ENCODE data around the gene MGMT. TPM values are rescaled to one million over a fixed set of nuclear protein-coding genes. Genes with fewer than 3 reads are reported as not detected.

MGMT gene
- total RNA-seq, 1 experiment from 2014 or later = 9.4 TPM

DNA sequence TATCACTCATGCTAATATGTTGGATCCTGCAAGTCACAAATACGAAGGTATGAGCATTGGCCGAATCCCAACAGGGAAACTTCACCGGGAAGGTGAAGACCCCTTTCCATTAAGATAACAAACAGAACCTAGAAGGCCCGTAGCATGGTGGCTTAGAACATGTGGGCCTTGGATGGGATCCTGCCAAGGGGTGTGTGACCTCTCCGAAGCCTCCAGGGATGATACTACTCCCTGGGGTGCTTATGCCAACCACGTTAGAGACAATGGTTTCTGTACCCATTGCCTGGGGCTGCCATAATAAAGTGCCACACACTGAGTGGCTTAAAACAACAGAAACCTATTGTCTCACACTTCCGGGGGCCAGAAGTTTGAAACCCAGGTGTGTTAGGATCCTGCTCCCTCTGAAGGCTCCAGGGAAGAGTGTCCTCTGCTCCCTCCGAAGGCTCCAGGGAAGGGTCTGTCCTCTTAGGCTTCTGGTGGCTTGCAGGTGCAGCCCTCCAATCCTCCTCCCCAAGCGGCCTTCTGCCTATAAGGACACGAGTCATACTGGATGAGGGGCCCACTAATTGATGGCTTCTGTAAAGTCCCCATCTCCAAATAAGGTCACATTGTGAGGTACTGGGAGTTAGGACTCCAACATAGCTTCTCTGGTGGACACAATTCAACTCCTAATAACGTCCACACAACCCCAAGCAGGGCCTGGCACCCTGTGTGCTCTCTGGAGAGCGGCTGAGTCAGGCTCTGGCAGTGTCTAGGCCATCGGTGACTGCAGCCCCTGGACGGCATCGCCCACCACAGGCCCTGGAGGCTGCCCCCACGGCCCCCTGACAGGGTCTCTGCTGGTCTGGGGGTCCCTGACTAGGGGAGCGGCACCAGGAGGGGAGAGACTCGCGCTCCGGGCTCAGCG is 992 bp upstream of the MGMT start:
- H3K36me3 ChIP-seq = no peaks in the 10 kb centered on the region
- H3K27me3 ChIP-seq (replicated peaks) = no peaks in the 10 kb centered on the region
- peaks cover 4% of the 10 kb centered on the region for H3K4me1 ChIP-seq (replicated peaks)
- H3K4me3 ChIP-seq = peak overlapping the region; percentile 43
- peaks cover 10% of the 10 kb centered on the region; the same call in 1 of the 2 replicates for H3K9me3 ChIP-seq (replicated peaks)
- DNase-seq (ENCODE audit: low read depth in 1 of 2, low spot score in 2 of 2) = no peak
- H3K27ac ChIP-seq = no peak overlapping the region

DNA sequence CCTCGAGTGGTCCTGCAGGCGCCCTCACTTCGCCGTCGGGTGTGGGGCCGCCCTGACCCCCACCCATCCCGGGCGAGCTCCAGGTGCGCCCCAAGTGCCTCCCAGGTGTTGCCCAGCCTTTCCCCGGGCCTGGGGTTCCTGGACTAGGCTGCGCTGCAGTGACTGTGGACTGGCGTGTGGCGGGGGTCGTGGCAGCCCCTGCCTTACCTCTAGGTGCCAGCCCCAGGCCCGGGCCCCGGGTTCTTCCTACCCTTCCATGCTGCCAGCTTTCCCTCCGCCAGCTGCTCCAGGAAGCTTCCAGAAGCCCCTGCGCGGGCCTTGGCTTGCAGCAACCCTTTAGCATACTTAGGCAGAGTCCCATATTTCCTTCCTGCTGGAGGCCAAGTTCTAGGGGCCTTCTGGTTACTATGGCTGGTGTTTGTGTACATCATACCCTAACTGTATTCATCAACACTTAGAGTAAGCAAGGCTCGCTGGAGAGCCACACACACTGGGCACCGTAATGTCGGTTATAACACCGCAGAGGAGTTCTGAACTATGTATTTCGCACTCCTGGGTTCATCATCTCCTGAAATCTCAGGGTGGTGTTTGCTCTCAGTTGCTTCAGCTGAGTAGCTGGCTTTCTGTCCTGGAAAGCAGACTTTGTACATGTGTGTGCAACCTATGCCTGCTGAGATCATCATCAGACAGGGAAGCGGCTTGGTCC is 471 bp downstream of the MGMT start:
- H3K27ac ChIP-seq = no peak overlapping the region
- DNase-seq (ENCODE audit: low read depth in 1 of 2, low spot score in 2 of 2) = no peak

GRCh38 chr10:129468187-129468586 is 1.1 kb downstream of the MGMT start:
- no peak for DNase-seq (ENCODE audit: low read depth in 1 of 2, low spot score in 2 of 2)
- Histone ChIP-seq H3K27ac (no peak overlapping the region), H3K36me3 (no peaks in the 10 kb centered on the region), H3K27me3 (replicated peaks) (no peaks in the 10 kb centered on the region), H3K9me3 (replicated peaks) (peaks cover 9% of the 10 kb centered on the region; the same call in 1 of the 2 replicates), H3K4me1 (replicated peaks) (peaks cover 4% of the 10 kb centered on the region), H3K4me3 (no peak overlapping the region)

More for the DNA sequence above, 471 bp downstream of the MGMT start:
- Histone ChIP-seq H3K4me3 (peak overlapping the region; percentile 43), H3K36me3 (no peaks in the 10 kb centered on the region), H3K27me3 (replicated peaks) (no peaks in the 10 kb centered on the region), H3K9me3 (replicated peaks) (peaks cover 7% of the 10 kb centered on the region; the same call in 1 of the 2 replicates), H3K4me1 (replicated peaks) (peaks cover 4% of the 10 kb centered on the region)

GRCh38 chr10:129470103-129470851 is 3.2 kb downstream of the MGMT start:
- H3K4me3 ChIP-seq = no peak overlapping the region
- no peak overlapping the region for H3K27ac ChIP-seq
- H3K27me3 ChIP-seq (replicated peaks) = no peaks in the 10 kb centered on the region
- peaks cover 4% of the 10 kb centered on the region for H3K4me1 ChIP-seq (replicated peaks)
- H3K36me3 ChIP-seq = no peaks in the 10 kb centered on the region
- no peak for DNase-seq (ENCODE audit: low read depth in 1 of 2, low spot score in 2 of 2)
- peaks cover 13% of the 10 kb centered on the region; the same call in 1 of the 2 replicates for H3K9me3 ChIP-seq (replicated peaks)

GRCh38 chr10:129471447-129472175 is 4.6 kb downstream of the MGMT start:
- Histone ChIP-seq H3K27me3 (replicated peaks) (no peaks in the 10 kb centered on the region), H3K27ac (no peak overlapping the region), H3K36me3 (no peaks in the 10 kb centered on the region), H3K9me3 (replicated peaks) (peaks cover 13% of the 10 kb centered on the region; the same call in 1 of the 2 replicates), H3K4me3 (no peak overlapping the region), H3K4me1 (replicated peaks) (peaks cover 1% of the 10 kb centered on the region)
- no peak for DNase-seq (ENCODE audit: low read depth in 1 of 2, low spot score in 2 of 2)

DNA sequence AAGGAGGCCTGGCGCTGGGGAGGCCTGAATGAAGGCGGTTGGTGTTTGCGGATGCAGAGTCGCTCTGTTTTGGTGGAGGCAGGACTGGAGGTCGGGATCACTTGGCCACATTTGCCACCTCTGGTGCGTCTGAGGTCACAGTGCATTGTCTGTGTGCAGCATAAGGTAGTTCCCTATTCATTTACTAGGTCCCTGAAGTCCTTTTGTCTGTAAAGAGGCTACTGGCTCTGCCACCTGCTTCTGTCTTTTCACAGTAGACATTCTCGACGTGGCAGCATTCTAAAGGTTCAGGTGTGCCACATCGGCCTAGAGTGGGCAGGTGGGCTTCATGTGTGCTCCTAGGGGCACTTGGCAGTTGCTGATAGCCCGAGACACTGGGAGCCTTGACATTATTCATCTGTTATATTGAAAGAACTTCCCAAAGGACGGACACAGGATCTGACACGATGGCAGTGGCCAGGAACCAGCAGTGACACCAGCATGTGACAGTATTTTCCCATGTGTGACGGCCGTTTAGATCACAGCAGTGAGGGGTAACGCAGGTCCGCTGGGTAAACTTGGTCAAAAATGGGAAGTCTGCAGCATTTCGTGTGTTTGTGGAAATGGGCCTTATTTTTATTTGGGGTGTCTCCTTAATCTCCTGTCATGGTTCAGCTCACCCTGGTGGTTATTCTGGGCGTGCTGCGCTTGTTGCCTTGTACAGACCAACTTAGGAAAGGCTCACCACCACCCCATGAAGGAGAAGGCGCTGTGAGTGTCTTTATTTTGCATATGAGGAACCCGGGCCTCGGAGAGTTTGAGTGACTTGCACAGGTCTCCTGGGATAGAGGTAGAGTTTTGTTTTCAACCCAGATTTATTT is 5.9 kb downstream of the MGMT start:
- H3K4me3 ChIP-seq = no peak overlapping the region
- H3K4me1 ChIP-seq (replicated peaks) = no peaks in the 10 kb centered on the region
- H3K27ac ChIP-seq = no peak overlapping the region
- no peak for DNase-seq (ENCODE audit: low read depth in 1 of 2, low spot score in 2 of 2)
- no peaks in the 10 kb centered on the region for H3K36me3 ChIP-seq
- H3K27me3 ChIP-seq (replicated peaks) = no peaks in the 10 kb centered on the region
- peaks cover 15% of the 10 kb centered on the region; the same call in 1 of the 2 replicates for H3K9me3 ChIP-seq (replicated peaks)

DNA sequence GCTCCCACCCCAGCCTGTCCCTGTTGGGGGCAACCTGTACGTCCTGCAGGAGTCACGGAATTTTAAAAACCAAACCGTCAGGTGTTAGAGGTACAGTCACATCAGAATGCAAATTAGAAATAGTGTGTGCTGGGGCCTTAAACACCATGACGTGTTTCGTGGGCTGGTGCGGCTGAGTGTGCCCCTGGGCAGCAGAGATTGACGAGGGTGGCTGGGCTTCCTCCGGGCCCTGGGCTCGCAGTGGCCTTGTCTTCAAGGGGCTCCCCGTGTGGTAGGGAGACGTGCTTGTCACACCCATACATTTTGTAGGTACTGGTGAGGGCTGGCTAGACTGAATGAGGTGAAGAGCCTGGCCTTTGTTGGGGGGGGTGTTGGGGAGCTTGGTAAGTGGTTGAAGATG is 7.6 kb downstream of the MGMT start:
- Histone ChIP-seq H3K36me3 (no peaks in the 10 kb centered on the region), H3K27me3 (replicated peaks) (no peaks in the 10 kb centered on the region), H3K27ac (no peak overlapping the region), H3K9me3 (replicated peaks) (peaks cover 19% of the 10 kb centered on the region; the same call in 1 of the 2 replicates), H3K4me1 (replicated peaks) (no peaks in the 10 kb centered on the region), H3K4me3 (no peak overlapping the region)
- DNase-seq (ENCODE audit: low read depth in 1 of 2, low spot score in 2 of 2) = no peak

GRCh38 chr10:129476431-129476830 is 9.4 kb downstream of the MGMT start:
- Histone ChIP-seq H3K4me1 (replicated peaks) (no peaks in the 10 kb centered on the region), H3K9me3 (replicated peaks) (peaks cover 19% of the 10 kb centered on the region; the same call in 1 of the 2 replicates), H3K36me3 (no peaks in the 10 kb centered on the region), H3K27ac (no peak overlapping the region), H3K4me3 (no peak overlapping the region), H3K27me3 (replicated peaks) (no peaks in the 10 kb centered on the region)
- DNase-seq (ENCODE audit: low read depth in 1 of 2, low spot score in 2 of 2) = no peak

GRCh38 chr10:129477051-129477450 is 10.0 kb downstream of the MGMT start:
- Histone ChIP-seq H3K27ac (no peak overlapping the region), H3K9me3 (replicated peaks) (peaks cover 19% of the 10 kb centered on the region; the same call in 1 of the 2 replicates)

GRCh38 chr10:129481641-129482040 is 14.6 kb downstream of the MGMT start:
- H3K27me3 ChIP-seq (replicated peaks) = no peaks in the 10 kb centered on the region
- no peak overlapping the region for H3K27ac ChIP-seq
- no peak for DNase-seq (ENCODE audit: low read depth in 1 of 2, low spot score in 2 of 2)
- peaks cover 16% of the 10 kb centered on the region; the same call in 1 of the 2 replicates for H3K9me3 ChIP-seq (replicated peaks)
- no peak overlapping the region for H3K4me3 ChIP-seq
- no peaks in the 10 kb centered on the region for H3K36me3 ChIP-seq
- H3K4me1 ChIP-seq (replicated peaks) = no peaks in the 10 kb centered on the region

More at GRCh38 chr10:129477051-129477450, 10.0 kb downstream of the MGMT start:
- no peaks in the 10 kb centered on the region for H3K27me3 ChIP-seq (replicated peaks)
- H3K4me3 ChIP-seq = no peak overlapping the region
- no peak for DNase-seq (ENCODE audit: low read depth in 1 of 2, low spot score in 2 of 2)
- no peaks in the 10 kb centered on the region for H3K36me3 ChIP-seq
- H3K4me1 ChIP-seq (replicated peaks) = no peaks in the 10 kb centered on the region

DNA sequence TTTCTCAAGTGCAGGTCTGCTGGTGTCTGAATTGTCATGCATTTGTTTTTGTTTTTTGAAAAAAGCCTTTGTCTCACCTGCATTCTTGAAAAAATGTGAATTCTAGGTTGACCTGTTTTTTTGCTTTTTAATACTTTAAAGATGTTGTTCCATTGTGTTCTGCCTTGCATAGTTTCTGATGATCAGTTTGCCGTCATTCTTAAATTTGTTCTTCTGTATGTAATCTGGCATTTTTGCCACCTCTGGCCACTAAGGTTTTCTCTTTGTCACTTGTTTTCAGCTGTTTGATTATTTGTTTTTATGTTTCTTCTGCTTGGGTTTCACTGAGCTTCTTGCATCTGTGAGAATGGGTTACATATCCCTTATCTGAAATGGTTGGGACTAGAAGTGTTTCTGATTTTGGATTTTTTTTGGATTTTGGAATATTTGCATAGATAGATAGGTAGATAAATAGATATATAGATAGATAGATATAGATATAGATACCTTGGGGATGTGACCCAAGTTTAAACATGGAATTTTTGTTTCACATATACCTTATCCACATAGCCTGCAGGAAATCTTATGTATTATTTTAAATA is 16.5 kb downstream of the MGMT start:
- H3K4me3 ChIP-seq = no peak overlapping the region
- H3K36me3 ChIP-seq = no peaks in the 10 kb centered on the region
- DNase-seq (ENCODE audit: low read depth in 1 of 2, low spot score in 2 of 2) = no peak
- H3K4me1 ChIP-seq (replicated peaks) = no peaks in the 10 kb centered on the region
- no peaks in the 10 kb centered on the region for H3K27me3 ChIP-seq (replicated peaks)
- peaks cover 13% of the 10 kb centered on the region; the same call in 1 of the 2 replicates for H3K9me3 ChIP-seq (replicated peaks)
- no peak overlapping the region for H3K27ac ChIP-seq

GRCh38 chr10:129486805-129487204 is 19.8 kb downstream of the MGMT start:
- no peak overlapping the region for H3K4me3 ChIP-seq
- H3K9me3 ChIP-seq (replicated peaks) = peaks cover 11% of the 10 kb centered on the region; the same call in 1 of the 2 replicates
- H3K27me3 ChIP-seq (replicated peaks) = no peaks in the 10 kb centered on the region
- no peak overlapping the region for H3K27ac ChIP-seq
- H3K4me1 ChIP-seq (replicated peaks) = no peaks in the 10 kb centered on the region
- DNase-seq (ENCODE audit: low read depth in 1 of 2, low spot score in 2 of 2) = no peak
- no peaks in the 10 kb centered on the region for H3K36me3 ChIP-seq

All from SJSA1 (cell line).